ENCODE results near the gene TFEB.

TFEB gene

DNA sequence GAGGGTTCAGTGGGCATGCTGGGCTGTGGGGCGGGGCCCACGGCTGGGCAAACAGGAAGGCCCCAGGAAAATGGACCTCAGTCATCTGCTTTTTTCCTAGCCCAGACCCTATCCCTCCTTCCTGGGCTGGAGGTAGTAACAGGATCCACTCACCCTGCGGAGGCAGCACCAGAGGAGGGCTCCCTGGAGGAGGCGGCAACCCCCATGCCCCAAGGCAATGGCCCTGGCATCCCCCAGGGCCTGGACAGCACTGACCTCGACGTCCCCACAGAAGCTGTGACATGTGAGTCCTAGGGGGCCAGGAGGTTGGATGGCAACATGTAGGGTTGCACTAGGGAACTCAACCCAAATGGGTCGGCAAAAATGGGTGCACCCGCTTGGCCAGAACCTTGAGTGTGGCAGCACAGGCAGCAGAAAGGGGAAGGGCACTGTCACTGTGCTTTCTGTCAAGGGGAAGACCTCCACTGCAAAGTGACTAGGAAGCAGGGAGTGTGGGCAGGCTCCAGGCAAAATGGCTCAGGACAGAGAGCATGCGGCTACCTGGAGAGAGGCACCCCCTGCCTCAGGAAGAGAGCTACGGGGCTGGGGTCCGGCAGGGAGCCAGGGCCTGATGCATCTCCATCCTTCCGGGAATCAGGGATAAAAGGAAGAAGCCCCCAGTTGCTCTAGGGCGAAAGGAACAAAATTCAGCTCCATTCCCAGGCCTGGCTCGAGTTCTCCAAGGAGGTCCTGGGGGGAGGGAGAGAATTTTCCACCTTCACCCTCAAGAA, 89.2 kb downstream of the TFEB start:
- Histone ChIP-seq H3K36me3 (ENCODE audit: control insufficient read depth in 1 of 2, insufficient read depth in 2 of 2, low read length in 2 of 2) (peaks cover 92% of the 10 kb centered on the region in 2 experiments), H3K18ac (ENCODE audit: low read length) (peak overlapping the region; percentile 67), H4K8ac (ENCODE audit: low read depth, low read length) (no peak overlapping the region), H3K14ac (ENCODE audit: low read length) (no peak overlapping the region), H3K4me1 (ENCODE audit: control insufficient read depth in 1 of 2, insufficient read depth in 2 of 2, low read length in 2 of 2) (peaks cover 45 to 52% of the 10 kb centered on the region in 2 experiments), H2AK5ac (ENCODE audit: low read length) (no peak overlapping the region), H3K79me2 (ENCODE audit: control insufficient read depth, insufficient read depth, low read length, poor library complexity) (peaks cover 21% of the 10 kb centered on the region), H4K91ac (ENCODE audit: low read depth, low read length) (no peak overlapping the region), H2AFZ (ENCODE audit: insufficient read depth, low read length, poor library complexity) (no peak overlapping the region), H3K4ac (ENCODE audit: low read depth, low read length) (no peak overlapping the region), H3K27ac (ENCODE audit: low read depth, low read length) (no peak overlapping the region), H3K79me1 (ENCODE audit: low read length) (peaks cover 28% of the 10 kb centered on the region), H3K9me3 (ENCODE audit: insufficient read depth, low read depth, low read length) (peaks cover 2% of the 10 kb centered on the region), H3K9ac (ENCODE audit: low read length) (no peak overlapping the region), H3K27me3 (ENCODE audit: insufficient read depth, low read length) (no peaks in the 10 kb centered on the region), H3K4me3 (ENCODE audit: low read depth, low read length) (no peak overlapping the region), H2BK12ac (ENCODE audit: low read length) (no peak overlapping the region), H4K12ac (ENCODE audit: low read depth, low read length) (no peak overlapping the region), H3K4me2 (ENCODE audit: low read length) (no peak overlapping the region), H2BK5ac (ENCODE audit: low read depth, low read length, poor library complexity) (no peak overlapping the region), H2BK120ac (ENCODE audit: insufficient read depth, low read length, poor library complexity) (no peak overlapping the region), H3K23ac (ENCODE audit: low read length) (no peak overlapping the region)
- DNase-seq = no peak
- no CpG with 5 or more reads among the region's 14 CpGs for WGBS (ENCODE audit: extremely low coverage, insufficient coverage, insufficient read length)

DNA sequence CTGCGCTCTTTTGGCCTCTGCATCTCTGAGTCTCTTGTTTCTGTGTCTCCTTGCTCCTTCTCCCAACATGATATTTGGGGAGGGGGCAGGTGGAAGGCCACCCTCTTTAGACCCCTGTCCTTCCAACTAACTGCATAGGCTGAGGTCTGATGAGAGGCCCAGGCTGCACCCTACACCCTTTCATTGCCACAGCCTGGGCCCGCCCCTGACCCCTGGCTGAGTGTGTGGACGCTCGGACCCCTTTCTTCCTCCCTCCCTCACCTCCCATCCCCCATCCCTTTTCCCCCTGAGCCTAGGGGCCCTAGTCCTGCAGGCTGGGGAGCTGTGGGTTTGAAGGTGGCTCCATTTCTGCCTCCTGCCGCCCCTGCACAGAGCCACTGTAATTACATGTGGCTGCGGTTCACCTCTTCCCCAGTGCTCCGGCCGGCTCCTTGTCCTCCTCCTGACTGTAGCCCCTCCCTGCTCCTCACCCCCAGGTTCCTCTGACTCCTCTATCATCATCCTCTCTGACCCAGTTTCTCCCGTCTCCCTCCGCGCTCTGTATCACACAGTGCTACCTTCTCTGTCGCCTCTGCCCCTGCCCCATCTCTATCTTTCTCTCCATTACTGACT, 90.3 kb downstream of the TFEB start:
- peaks cover 90 to 93% of the 10 kb centered on the region in 2 experiments for H3K36me3 ChIP-seq (ENCODE audit: control insufficient read depth in 1 of 2, insufficient read depth in 2 of 2, low read length in 2 of 2)
- peak overlapping the region; percentile 25 for H3K14ac ChIP-seq (ENCODE audit: low read length)
- peaks cover 2% of the 10 kb centered on the region for H3K9me3 ChIP-seq (ENCODE audit: insufficient read depth, low read depth, low read length)
- H2BK12ac ChIP-seq (ENCODE audit: low read length) = no peak overlapping the region
- H2AK5ac ChIP-seq (ENCODE audit: low read length) = no peak overlapping the region
- peak overlapping the region; percentile 3 for H4K91ac ChIP-seq (ENCODE audit: low read depth, low read length)
- H3K4ac ChIP-seq (ENCODE audit: low read depth, low read length) = peak overlapping the region; percentile 25
- no peak overlapping the region for H3K23ac ChIP-seq (ENCODE audit: low read length)
- H3K27me3 ChIP-seq (ENCODE audit: insufficient read depth, low read length) = no peaks in the 10 kb centered on the region
- no peak overlapping the region for H4K12ac ChIP-seq (ENCODE audit: low read depth, low read length)
- peak overlapping the region; percentile 34 for H2BK5ac ChIP-seq (ENCODE audit: low read depth, low read length, poor library complexity)
- DNase-seq = no peak
- peaks cover 52 to 62% of the 10 kb centered on the region in 2 experiments for H3K4me1 ChIP-seq (ENCODE audit: control insufficient read depth in 1 of 2, insufficient read depth in 2 of 2, low read length in 2 of 2)
- H3K9ac ChIP-seq (ENCODE audit: low read length) = no peak overlapping the region
- peaks cover 26% of the 10 kb centered on the region for H3K79me2 ChIP-seq (ENCODE audit: control insufficient read depth, insufficient read depth, low read length, poor library complexity)
- peak overlapping the region; percentile 26 for H2BK120ac ChIP-seq (ENCODE audit: insufficient read depth, low read length, poor library complexity)
- no peak overlapping the region for H3K4me3 ChIP-seq (ENCODE audit: low read depth, low read length)
- no CpG with 5 or more reads among the region's 12 CpGs for WGBS (ENCODE audit: extremely low coverage, insufficient coverage, insufficient read length)
- H3K27ac ChIP-seq (ENCODE audit: low read depth, low read length) = peak overlapping the region; percentile 6
- peaks cover 33% of the 10 kb centered on the region for H3K79me1 ChIP-seq (ENCODE audit: low read length)
- no peak overlapping the region for H2AFZ ChIP-seq (ENCODE audit: insufficient read depth, low read length, poor library complexity)
- H3K4me2 ChIP-seq (ENCODE audit: low read length) = no peak overlapping the region
- H4K8ac ChIP-seq (ENCODE audit: low read depth, low read length) = no peak overlapping the region
- peak overlapping the region; percentile 33 for H3K18ac ChIP-seq (ENCODE audit: low read length)

GRCh38 chr6:41644297-41644879, 91.0 kb downstream of the TFEB start:
- DNase-seq = no peak
- no CpG with 5 or more reads among the region's 4 CpGs for WGBS (ENCODE audit: extremely low coverage, insufficient coverage, insufficient read length)
- H4K8ac ChIP-seq (ENCODE audit: low read depth, low read length) = peak overlapping the region; percentile 17
- no peak overlapping the region for H2AK5ac ChIP-seq (ENCODE audit: low read length)
- no peak overlapping the region for H3K23ac ChIP-seq (ENCODE audit: low read length)
- peak overlapping the region; percentile 34 for H2BK5ac ChIP-seq (ENCODE audit: low read depth, low read length, poor library complexity)
- peak overlapping the region; percentile 5 for H3K4me2 ChIP-seq (ENCODE audit: low read length)
- peaks cover 60 to 69% of the 10 kb centered on the region in 2 experiments for H3K4me1 ChIP-seq (ENCODE audit: control insufficient read depth in 1 of 2, insufficient read depth in 2 of 2, low read length in 2 of 2)
- peak overlapping the region; percentile 3 for H4K91ac ChIP-seq (ENCODE audit: low read depth, low read length)
- no peak overlapping the region for H2AFZ ChIP-seq (ENCODE audit: insufficient read depth, low read length, poor library complexity)
- H4K12ac ChIP-seq (ENCODE audit: low read depth, low read length) = no peak overlapping the region
- H2BK120ac ChIP-seq (ENCODE audit: insufficient read depth, low read length, poor library complexity) = peak overlapping the region; percentile 8
- peaks cover 33% of the 10 kb centered on the region for H3K79me2 ChIP-seq (ENCODE audit: control insufficient read depth, insufficient read depth, low read length, poor library complexity)
- H3K14ac ChIP-seq (ENCODE audit: low read length) = peak overlapping the region; percentile 48
- peak overlapping the region; percentile 23 for H3K4ac ChIP-seq (ENCODE audit: low read depth, low read length)
- peaks cover 2% of the 10 kb centered on the region for H3K9me3 ChIP-seq (ENCODE audit: insufficient read depth, low read depth, low read length)
- H3K9ac ChIP-seq (ENCODE audit: low read length) = no peak overlapping the region
- peaks cover 40% of the 10 kb centered on the region for H3K79me1 ChIP-seq (ENCODE audit: low read length)
- H3K27me3 ChIP-seq (ENCODE audit: insufficient read depth, low read length) = no peaks in the 10 kb centered on the region
- H2BK12ac ChIP-seq (ENCODE audit: low read length) = no peak overlapping the region
- H3K18ac ChIP-seq (ENCODE audit: low read length) = peak overlapping the region; percentile 53
- peak overlapping the region; percentile 52 for H3K27ac ChIP-seq (ENCODE audit: low read depth, low read length)
- peaks cover 91 to 92% of the 10 kb centered on the region in 2 experiments for H3K36me3 ChIP-seq (ENCODE audit: control insufficient read depth in 1 of 2, insufficient read depth in 2 of 2, low read length in 2 of 2)
- H3K4me3 ChIP-seq (ENCODE audit: low read depth, low read length) = no peak overlapping the region

GRCh38 chr6:41643899-41644269, 91.5 kb downstream of the TFEB start:
- Histone ChIP-seq H3K4me1 (ENCODE audit: control insufficient read depth in 1 of 2, insufficient read depth in 2 of 2, low read length in 2 of 2) (peaks cover 60 to 71% of the 10 kb centered on the region in 2 experiments), H3K27me3 (ENCODE audit: insufficient read depth, low read length) (no peaks in the 10 kb centered on the region), H3K36me3 (ENCODE audit: control insufficient read depth in 1 of 2, insufficient read depth in 2 of 2, low read length in 2 of 2) (peaks cover 87 to 90% of the 10 kb centered on the region in 2 experiments), H3K79me2 (ENCODE audit: control insufficient read depth, insufficient read depth, low read length, poor library complexity) (peaks cover 38% of the 10 kb centered on the region), H3K27ac (ENCODE audit: low read depth, low read length) (peak overlapping the region; percentile 52), H3K14ac (ENCODE audit: low read length) (no peak overlapping the region), H2BK120ac (ENCODE audit: insufficient read depth, low read length, poor library complexity) (no peak overlapping the region), H3K4me2 (ENCODE audit: low read length) (peak overlapping the region; percentile 5), H3K4ac (ENCODE audit: low read depth, low read length) (peak overlapping the region; percentile 41), H3K4me3 (ENCODE audit: low read depth, low read length) (no peak overlapping the region), H2AK5ac (ENCODE audit: low read length) (no peak overlapping the region), H2BK5ac (ENCODE audit: low read depth, low read length, poor library complexity) (peak overlapping the region; percentile 35), H4K8ac (ENCODE audit: low read depth, low read length) (peak overlapping the region; percentile 17), H4K91ac (ENCODE audit: low read depth, low read length) (peak overlapping the region; percentile 2), H2AFZ (ENCODE audit: insufficient read depth, low read length, poor library complexity) (no peak overlapping the region), H3K79me1 (ENCODE audit: low read length) (peaks cover 45% of the 10 kb centered on the region), H3K9me3 (ENCODE audit: insufficient read depth, low read depth, low read length) (peaks cover 2% of the 10 kb centered on the region), H3K18ac (ENCODE audit: low read length) (peak overlapping the region; percentile 53), H3K9ac (ENCODE audit: low read length) (no peak overlapping the region), H4K12ac (ENCODE audit: low read depth, low read length) (no peak overlapping the region), H2BK12ac (ENCODE audit: low read length) (no peak overlapping the region), H3K23ac (ENCODE audit: low read length) (no peak overlapping the region)
- WGBS (ENCODE audit: extremely low coverage, insufficient coverage, insufficient read length) = no CpG with 5 or more reads among the region's 4 CpGs
- DNase-seq = no peak
